Naive thymus-derived CD4-positive, alpha-beta T cell (primary cell): Measurements from ENCODE around the gene PRAMEF13. TPM values are rescaled to one million over a fixed set of nuclear protein-coding genes. Genes with fewer than 3 reads are reported as not detected.
"Not testable (repeated sequence)": the region's sequence is repeated elsewhere in the genome, so short reads cannot be mapped to it uniquely, and the experiment has no call there.

ENCODE experiments used
- ATAC-seq: fragments of 150-1000 bp; cut with Tn5 transposase; 2 replicates; pipeline ENCODE4 v1.10.0; 2021; ENCODE audit warnings: mild to moderate bottlenecking, moderate library complexity
- CTCF ChIA-PET: fragments of 350-600 bp; sonication (Branson Sonifier 250); formaldehyde crosslinking; loops from one replicate; lab custom pipeline; 2021; ENCODE audit warnings: antibody characterized with exemption; lab: Charles Lee
- POLR2A ChIA-PET: fragments of 350-600 bp; sonication (Branson Sonifier 250); formaldehyde crosslinking; loops from one replicate; lab custom pipeline; 2021; ENCODE audit warnings: antibody characterized with exemption, inconsistent platforms; lab: Charles Lee
- DNase-seq, 9 donors: peaks; one replicate each; pipeline versions ENCODE4 v3.0.0 to v3.0.0-alpha.2; 2020 to 2022; ENCODE audit warnings: mixed read lengths in 1 of 9
- H3K27ac ChIP-seq: one replicate; pipeline ENCODE4 v1.7.0; 2013; ENCODE audit warnings: mild to moderate bottlenecking, low read depth, low read length, moderate library complexity
- H3K27me3 ChIP-seq, 2 donors: one replicate each; pipeline ENCODE4 v1.7.0; 2013; ENCODE audit warnings: low read length in 2 of 2, mild to moderate bottlenecking in 2 of 2, moderate library complexity in 2 of 2; ENCODE audit not compliant: control insufficient read depth in 2 of 2, insufficient read depth in 2 of 2
- H3K36me3 ChIP-seq, 3 experiments: 1 replicate in 2 of 3; 2 replicates in 1 of 3; pipeline ENCODE4 v1.7.0; 2013; ENCODE audit warnings: low read length in 3 of 3, mild to moderate bottlenecking in 3 of 3, moderate library complexity in 1 of 3; ENCODE audit not compliant: insufficient read depth in 3 of 3, control insufficient read depth in 2 of 3
- H3K4me1 ChIP-seq, 2 donors: one replicate each; pipeline ENCODE4 v1.7.0; 2013; ENCODE audit warnings: low read length in 2 of 2, mild to moderate bottlenecking in 2 of 2, moderate library complexity in 1 of 2; ENCODE audit not compliant: control insufficient read depth in 2 of 2, insufficient read depth in 2 of 2
- H3K4me3 ChIP-seq: 2 replicates; pipeline ENCODE4 v1.7.0; 2013; ENCODE audit warnings: mild to moderate bottlenecking, low read length
- H3K9me3 ChIP-seq, 3 experiments: 1 replicate in 2 of 3; 2 replicates in 1 of 3; pipeline ENCODE4 v1.7.0; 2013; ENCODE audit warnings: low read length in 3 of 3; ENCODE audit not compliant: control insufficient read depth in 2 of 3
- H3K27ac Mint-ChIP-seq, 9 donors: one replicate each; pipeline ENCODE4 v1.8.0; 2020 to 2022; ENCODE audit warnings: mixed read lengths in 9 of 9, mild to moderate bottlenecking in 8 of 9, moderate library complexity in 5 of 9, inconsistent platforms in 2 of 9
- H3K27me3 Mint-ChIP-seq, 5 donors: one replicate each; pipeline ENCODE4 v1.8.0; 2021 to 2022; ENCODE audit warnings: mixed read lengths in 5 of 5, mild to moderate bottlenecking in 1 of 5
- H3K36me3 Mint-ChIP-seq, 5 donors: one replicate each; pipeline ENCODE4 v1.8.0; 2020 to 2022; ENCODE audit warnings: mixed read lengths in 5 of 5, mild to moderate bottlenecking in 3 of 5, inconsistent platforms in 1 of 5
- H3K4me1 Mint-ChIP-seq, 7 donors: one replicate each; pipeline ENCODE4 v1.8.0; 2020 to 2022; ENCODE audit warnings: mixed read lengths in 7 of 7, mild to moderate bottlenecking in 3 of 7, inconsistent platforms in 1 of 7
- H3K4me3 Mint-ChIP-seq, 10 donors: one replicate each; pipeline ENCODE4 v1.8.0; 2020 to 2022; ENCODE audit warnings: mild to moderate bottlenecking in 10 of 10, mixed read lengths in 10 of 10, moderate library complexity in 6 of 10, inconsistent platforms in 2 of 10
- H3K9me3 Mint-ChIP-seq, 11 donors: one replicate each; pipeline ENCODE4 v1.8.0; 2020 to 2022; ENCODE audit warnings: mixed read lengths in 11 of 11, mild to moderate bottlenecking in 4 of 11, inconsistent platforms in 1 of 11, moderate library complexity in 1 of 11
- intact Hi-C, 2 donors: fragments of 100-400 bp; cut with micrococcal nuclease; formaldehyde crosslinking; loops; one replicate each; pipeline ENCODE4 v1.15.1; 2023
- polyA plus RNA-seq, 2 donors: library from polyadenylated mRNA; unstranded; fragments of 300-500 nt; fragmentation: Illumina TruSeq; gene quantifications; one replicate each; pipeline ENCODE4 v1.2.3, GENCODE V29; 2021
- total RNA-seq, 6 experiments: library from RNA in 5 of 6; stranded (reverse) in 5 of 6; gene quantifications; 1 replicate in 5 of 6; 2 replicates in 1 of 6; pipeline ENCODE4 v1.2.3 and lab custom pipeline; 2021 to 2026

Gene PRAMEF13
- total and polyA plus RNA-seq, 7 experiments from 2014 or later = not detected

- H3K4me3 Mint-ChIP-seq, H3K4me3 ChIP-seq, H3K4me1 ChIP-seq, H3K36me3 ChIP-seq, H3K9me3 Mint-ChIP-seq, H3K27ac ChIP-seq, H3K36me3 Mint-ChIP-seq, H3K4me1 Mint-ChIP-seq, H3K9me3 ChIP-seq, H3K27ac Mint-ChIP-seq, POLR2A ChIA-PET, intact Hi-C loops, DNase-seq, ATAC-seq, H3K27me3 ChIP-seq: not testable (repeated sequence)
- H3K27me3 Mint-ChIP-seq = peaks cover 0 to 31% (median 10%) of the 10 kb centered on the region in 5 donors
- CTCF ChIA-PET = interaction anchor here (0.6 kb wide), 1 partner anchor 1542 kb away, joined by 3 read pairs; no protein-coding TSS in a partner anchor
Measured at GRCh38 chr1:13234057-13234456, 32.8 kb upstream of the PRAMEF13 start.

- H3K36me3 Mint-ChIP-seq, H3K36me3 ChIP-seq, CTCF ChIA-PET, DNase-seq, intact Hi-C loops, H3K4me1 ChIP-seq, H3K4me3 Mint-ChIP-seq, H3K9me3 Mint-ChIP-seq, H3K4me3 ChIP-seq, H3K27ac ChIP-seq, H3K9me3 ChIP-seq, H3K4me1 Mint-ChIP-seq, H3K27ac Mint-ChIP-seq, H3K27me3 ChIP-seq, POLR2A ChIA-PET, ATAC-seq: not testable (repeated sequence)
- H3K27me3 Mint-ChIP-seq = peaks cover 0 to 20% (median 10%) of the 10 kb centered on the region in 5 donors
Measured at GRCh38 chr1:13232056-13232455, 30.8 kb upstream of the PRAMEF13 start.

GRCh38 chr1:13231061-13231750 is 30.0 kb upstream of the PRAMEF13 start:
- DNase-seq, H3K36me3 ChIP-seq, H3K27me3 ChIP-seq, CTCF ChIA-PET, ATAC-seq, H3K27ac ChIP-seq, H3K4me3 ChIP-seq, H3K36me3 Mint-ChIP-seq, H3K4me1 Mint-ChIP-seq, H3K4me1 ChIP-seq, H3K4me3 Mint-ChIP-seq, POLR2A ChIA-PET, H3K9me3 ChIP-seq, H3K27ac Mint-ChIP-seq, intact Hi-C loops, H3K9me3 Mint-ChIP-seq: not testable (repeated sequence)
- H3K27me3 Mint-ChIP-seq = peaks cover 0 to 14% (median 10%) of the 10 kb centered on the region in 5 donors

GRCh38 chr1:13230601-13231000 is 29.4 kb upstream of the PRAMEF13 start:
- intact Hi-C loops, DNase-seq, H3K9me3 Mint-ChIP-seq, H3K27me3 ChIP-seq, H3K36me3 ChIP-seq, H3K4me1 ChIP-seq, POLR2A ChIA-PET, H3K4me3 ChIP-seq, H3K27ac Mint-ChIP-seq, H3K9me3 ChIP-seq, CTCF ChIA-PET, H3K27ac ChIP-seq, H3K4me3 Mint-ChIP-seq, ATAC-seq, H3K4me1 Mint-ChIP-seq, H3K36me3 Mint-ChIP-seq: not testable (repeated sequence)
- peaks cover 0 to 16% (median 10%) of the 10 kb centered on the region in 5 donors for H3K27me3 Mint-ChIP-seq

- H3K27ac ChIP-seq, H3K27ac Mint-ChIP-seq, H3K27me3 ChIP-seq, H3K36me3 ChIP-seq, DNase-seq, H3K9me3 ChIP-seq, intact Hi-C loops, H3K9me3 Mint-ChIP-seq, CTCF ChIA-PET, H3K4me1 Mint-ChIP-seq, H3K4me3 Mint-ChIP-seq, H3K4me1 ChIP-seq, H3K4me3 ChIP-seq, ATAC-seq, H3K36me3 Mint-ChIP-seq, POLR2A ChIA-PET: not testable (repeated sequence)
- peaks cover 0 to 16% (median 10%) of the 10 kb centered on the region in 5 donors for H3K27me3 Mint-ChIP-seq
Measured at GRCh38 chr1:13230096-13230495, 28.9 kb upstream of the PRAMEF13 start.

GRCh38 chr1:13228343-13228781 is 27.2 kb upstream of the PRAMEF13 start:
- Histone ChIP-seq H3K36me3 (no peaks in the 10 kb centered on the region), H3K27ac (no peak overlapping the region), H3K9me3 (no peaks in the 10 kb centered on the region), H3K4me3 (no peak overlapping the region), H3K4me1 (no peaks in the 10 kb centered on the region), H3K27me3 (no peaks in the 10 kb centered on the region)
- intact Hi-C loops = no loop called here
- peak in 2 of 9 donors; percentile 12 to 35 for DNase-seq
- CTCF ChIA-PET = no interaction called here
- no peaks in the 10 kb centered on the region for H3K4me1 Mint-ChIP-seq
- H3K27ac Mint-ChIP-seq = no peak overlapping the region
- H3K4me3 Mint-ChIP-seq = no peak overlapping the region
- H3K9me3 Mint-ChIP-seq = peaks cover 0 to 2% (median 0%) of the 10 kb centered on the region in 11 donors
- no peak for ATAC-seq
- peaks cover 3 to 25% (median 15%) of the 10 kb centered on the region in 5 donors for H3K27me3 Mint-ChIP-seq
- no peaks in the 10 kb centered on the region for H3K36me3 Mint-ChIP-seq
- POLR2A ChIA-PET = no interaction called here
